DND-41 (cell line): ENCODE data around the gene FBXO24.

Source experiments
- EZH2 ChIP-seq: IDR thresholded peaks from 3 replicates; pipeline ENCODE4 v1.6.1; 2012; ENCODE audit warnings: borderline replicate concordance, low read depth, mild to moderate bottlenecking, moderate library complexity, low read length, inconsistent platforms; ENCODE audit not compliant: severe bottlenecking
- TF ChIP-seq, protein P1 (sequence below): IDR thresholded peaks from 2 replicates; pipeline ENCODE4 v1.5.1; 2012; ENCODE audit warnings: borderline replicate concordance, low read length, moderate library complexity, mild to moderate bottlenecking; ENCODE audit not compliant: poor library complexity, severe bottlenecking; ENCODE audit errors: extremely low read depth

DNA sequence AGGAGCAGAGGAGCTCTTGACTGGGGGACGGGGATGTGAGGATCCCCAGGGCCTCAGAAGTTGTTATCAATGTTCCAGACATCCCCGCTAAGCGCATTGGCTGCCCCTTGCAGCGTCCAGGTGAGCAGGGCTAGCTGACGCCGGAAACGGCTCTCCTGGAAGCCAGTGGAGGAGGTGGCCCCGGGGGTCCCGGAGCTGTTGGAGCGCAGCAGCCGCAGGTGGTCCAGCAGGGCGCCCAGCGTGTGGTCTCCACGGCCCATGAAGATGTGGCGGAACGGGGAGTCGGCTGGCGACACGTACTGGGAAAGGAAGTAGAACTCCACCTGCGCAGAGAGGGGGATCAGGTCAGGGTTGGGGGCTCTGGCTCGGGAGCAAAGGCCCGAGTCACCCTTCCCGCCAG, 34.7 kb downstream of the FBXO24 start:
- TF ChIP-seq, protein P1, sequence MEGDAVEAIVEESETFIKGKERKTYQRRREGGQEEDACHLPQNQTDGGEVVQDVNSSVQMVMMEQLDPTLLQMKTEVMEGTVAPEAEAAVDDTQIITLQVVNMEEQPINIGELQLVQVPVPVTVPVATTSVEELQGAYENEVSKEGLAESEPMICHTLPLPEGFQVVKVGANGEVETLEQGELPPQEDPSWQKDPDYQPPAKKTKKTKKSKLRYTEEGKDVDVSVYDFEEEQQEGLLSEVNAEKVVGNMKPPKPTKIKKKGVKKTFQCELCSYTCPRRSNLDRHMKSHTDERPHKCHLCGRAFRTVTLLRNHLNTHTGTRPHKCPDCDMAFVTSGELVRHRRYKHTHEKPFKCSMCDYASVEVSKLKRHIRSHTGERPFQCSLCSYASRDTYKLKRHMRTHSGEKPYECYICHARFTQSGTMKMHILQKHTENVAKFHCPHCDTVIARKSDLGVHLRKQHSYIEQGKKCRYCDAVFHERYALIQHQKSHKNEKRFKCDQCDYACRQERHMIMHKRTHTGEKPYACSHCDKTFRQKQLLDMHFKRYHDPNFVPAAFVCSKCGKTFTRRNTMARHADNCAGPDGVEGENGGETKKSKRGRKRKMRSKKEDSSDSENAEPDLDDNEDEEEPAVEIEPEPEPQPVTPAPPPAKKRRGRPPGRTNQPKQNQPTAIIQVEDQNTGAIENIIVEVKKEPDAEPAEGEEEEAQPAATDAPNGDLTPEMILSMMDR: no peak
- TF ChIP-seq EZH2: no peak
